ENCODE results near the gene RCBTB1. TPM values are rescaled to one million over a fixed set of nuclear protein-coding genes. Genes with fewer than 3 reads are reported as not detected.

The RCBTB1 gene
- 10 to 100 TPM in 2 of 4 donors, 1 to 10 TPM in 2; 8.2 to 11.1 (median 10.2) TPM for total RNA-seq

DNA sequence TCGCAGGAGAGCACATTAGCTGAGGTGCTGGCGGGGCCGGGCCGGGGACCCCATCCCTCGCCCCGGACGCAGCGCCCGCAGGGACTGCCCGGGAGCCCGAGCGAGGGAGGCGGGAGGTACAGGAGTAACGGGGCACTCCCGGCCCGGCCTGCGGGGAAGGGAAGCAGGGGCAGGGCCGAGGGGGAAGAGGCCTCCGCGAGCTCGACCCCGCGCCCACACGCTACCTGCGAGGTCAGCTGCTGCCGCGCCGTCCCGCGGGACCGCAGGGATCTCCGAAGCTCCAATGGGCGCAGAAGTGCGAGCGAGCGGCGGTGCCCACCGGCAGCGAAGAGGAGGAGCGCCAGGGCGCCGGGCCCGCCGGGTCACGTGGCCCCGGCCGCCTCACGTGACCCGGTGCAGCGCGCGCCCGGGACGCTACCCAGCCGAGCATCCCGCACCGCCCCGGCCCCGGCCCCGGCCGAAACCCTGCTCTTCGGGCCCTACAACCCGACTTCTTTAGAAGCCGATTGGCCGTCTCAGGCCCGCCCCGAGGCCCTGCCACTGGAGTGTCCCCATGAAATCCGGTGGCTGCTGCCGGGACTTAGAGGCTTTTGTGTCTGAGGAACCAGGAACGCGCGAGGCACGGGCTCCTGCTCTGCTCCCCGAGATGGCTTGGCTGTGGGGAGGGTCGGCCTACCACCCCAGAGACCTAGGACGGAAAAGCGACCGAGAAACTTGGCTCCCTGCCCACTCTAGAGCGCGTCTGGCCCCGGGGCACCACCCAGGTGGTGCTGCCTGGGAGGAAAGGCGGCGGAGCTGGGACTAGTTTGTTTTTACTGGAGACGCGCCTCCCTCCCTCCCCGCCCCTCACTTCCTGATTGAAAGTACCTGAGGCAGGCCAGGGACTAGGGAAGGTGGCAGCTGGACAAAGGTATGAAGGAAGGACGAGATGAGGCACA is at the start of gene RCBTB1:
Gene RCBTB1 (minus strand): TSS at position 339 of the 938 bp plus-strand sequence. CDS start 18,279 bp downstream, outside the sequence.
- Histone ChIP-seq H3K9me3 (no peaks in the 10 kb centered on the region), H3K4me3 (peak within 1 kb of the TSS; percentile 99), H3K36me3 (no peaks in the 10 kb centered on the region), H3K27me3 (no peaks in the 10 kb centered on the region), H3K4me1 (peaks cover 27% of the 10 kb centered on the region), H3K27ac (peak within 1 kb of the TSS; percentile 86)
- TF ChIP-seq POLR2A (IDR thresholded peaks at IDR 0.05): no peak
- TF ChIP-seq POLR2AphosphoS5 (IDR thresholded peaks at IDR 0.05): peak in 1 of 3 donors; percentile 58
- no peak for TF ChIP-seq EP300 (IDR thresholded peaks at IDR 0.05)
- no peak for TF ChIP-seq CTCF (IDR thresholded peaks at IDR 0.05)
- DNase-seq (ENCODE audit: low spot score in 2 of 2): peak; percentile 81 to 84
- WGBS: under 1% methylated on average over 27 of the region's 87 CpGs

DNA sequence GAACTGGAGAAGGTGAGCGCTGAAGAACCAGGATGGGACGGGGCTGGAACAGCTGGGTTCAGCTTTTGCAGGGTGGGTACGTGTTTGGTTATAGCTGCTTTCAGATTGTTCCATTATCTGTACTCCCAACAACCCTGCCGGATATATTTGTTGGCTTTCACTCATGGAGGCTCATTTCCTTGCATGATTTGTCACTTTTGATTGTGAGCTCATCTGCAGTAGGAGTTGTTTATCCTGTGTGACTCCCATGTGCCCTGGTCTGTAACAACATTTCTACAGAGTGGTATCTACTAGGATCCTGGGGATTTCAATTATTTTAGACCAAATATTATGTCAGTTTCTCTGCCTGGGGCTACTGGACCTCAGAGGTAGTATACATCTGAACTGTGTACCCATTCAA is 48.4 kb upstream of the RCBTB1 start:
- Histone ChIP-seq H3K36me3 (no peaks in the 10 kb centered on the region), H3K4me1 (no peaks in the 10 kb centered on the region), H3K4me3 (no peak overlapping the region), H3K27me3 (no peaks in the 10 kb centered on the region), H3K27ac (no peak overlapping the region), H3K9me3 (no peaks in the 10 kb centered on the region)
- DNase-seq (ENCODE audit: low spot score in 2 of 2): no peak
- TF ChIP-seq CTCF (IDR thresholded peaks at IDR 0.05) (no peak), EP300 (IDR thresholded peaks at IDR 0.05) (no peak), POLR2A (IDR thresholded peaks at IDR 0.05) (no peak), POLR2AphosphoS5 (IDR thresholded peaks at IDR 0.05) (no peak)
- WGBS: 80% methylated on average over 4 of the region's 4 CpGs

GRCh38 chr13:49632156-49632555 is 46.8 kb upstream of the RCBTB1 start:
- DNase-seq (ENCODE audit: low spot score in 2 of 2): no peak
- no peak overlapping the region for H3K27ac ChIP-seq
- H3K4me1 ChIP-seq: no peaks in the 10 kb centered on the region
- H3K27me3 ChIP-seq: no peaks in the 10 kb centered on the region
- no peaks in the 10 kb centered on the region for H3K9me3 ChIP-seq
- 95% methylated on average over 5 of the region's 5 CpGs for WGBS
- no peak overlapping the region for H3K4me3 ChIP-seq
- TF ChIP-seq EP300 (IDR thresholded peaks at IDR 0.05): no peak
- TF ChIP-seq POLR2A (IDR thresholded peaks at IDR 0.05): no peak
- no peak for TF ChIP-seq POLR2AphosphoS5 (IDR thresholded peaks at IDR 0.05)
- no peak for TF ChIP-seq CTCF (IDR thresholded peaks at IDR 0.05)
- no peaks in the 10 kb centered on the region for H3K36me3 ChIP-seq

- Histone ChIP-seq H3K9me3 (no peaks in the 10 kb centered on the region), H3K4me1 (no peaks in the 10 kb centered on the region), H3K27me3 (no peaks in the 10 kb centered on the region), H3K36me3 (no peaks in the 10 kb centered on the region), H3K27ac (no peak overlapping the region), H3K4me3 (no peak overlapping the region)
- 89% methylated on average over 7 of the region's 16 CpGs for WGBS
- DNase-seq (ENCODE audit: low spot score in 2 of 2): no peak
- TF ChIP-seq EP300 (IDR thresholded peaks at IDR 0.05) (no peak), CTCF (IDR thresholded peaks at IDR 0.05) (no peak), POLR2A (IDR thresholded peaks at IDR 0.05) (no peak), POLR2AphosphoS5 (IDR thresholded peaks at IDR 0.05) (no peak)
These were observed 45.2 kb upstream of the RCBTB1 start for GRCh38 chr13:49630580-49630979.

DNA sequence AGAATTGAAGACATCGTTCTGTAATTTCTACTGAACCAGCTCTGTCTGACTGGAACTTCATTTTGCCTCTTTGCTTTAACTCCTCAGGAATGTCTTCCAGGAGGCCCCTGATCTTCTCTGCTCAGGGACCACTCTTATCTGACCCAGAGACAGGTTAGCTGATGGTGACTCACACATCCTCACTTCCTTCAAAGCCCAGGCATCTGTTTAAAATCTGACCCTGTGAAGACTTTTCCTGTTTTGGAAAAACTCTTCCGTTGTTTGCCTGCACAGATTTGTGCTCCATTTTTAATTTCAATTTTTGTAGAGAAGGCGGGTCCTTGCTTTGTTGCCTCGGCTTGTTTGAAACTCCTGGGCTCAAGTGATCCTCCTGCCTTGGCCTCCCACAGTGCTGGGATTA is 44.6 kb upstream of the RCBTB1 start:
- Histone ChIP-seq H3K9me3 (no peaks in the 10 kb centered on the region), H3K36me3 (no peaks in the 10 kb centered on the region), H3K27me3 (no peaks in the 10 kb centered on the region), H3K4me3 (no peak overlapping the region), H3K4me1 (no peaks in the 10 kb centered on the region), H3K27ac (no peak overlapping the region)
- TF ChIP-seq CTCF (IDR thresholded peaks at IDR 0.05) (no peak), POLR2A (IDR thresholded peaks at IDR 0.05) (no peak), POLR2AphosphoS5 (IDR thresholded peaks at IDR 0.05) (no peak), EP300 (IDR thresholded peaks at IDR 0.05) (no peak)
- no peak for DNase-seq (ENCODE audit: low spot score in 2 of 2)
- WGBS: 78% methylated on average over 4 of the region's 4 CpGs
